Esophagus muscularis mucosa (tissue), 4 donors: Measurements from ENCODE around the gene ATP2B2. TPM values are rescaled to one million over a fixed set of nuclear protein-coding genes. Genes with fewer than 3 reads are reported as not detected.
A peak's percentile ranks its signal among the peaks of the same experiment; 100 is the strongest.

Experiments
- DNase-seq: peaks from one replicate; pipeline ENCODE4 v3.0.0-alpha.2; 2017; ENCODE audit errors: extremely low spot score
- H3K27ac ChIP-seq, 4 donors: fragments of 200-600 bp; sonication (generic); replicated peaks in 1 of 4; 1 replicate in 3 of 4; 2 replicates in 1 of 4; pipeline ENCODE4 v1.5.1; 2016 to 2019; ENCODE audit warnings: mild to moderate bottlenecking in 1 of 4
- H3K27me3 ChIP-seq, 4 donors: fragments of 200-600 bp; sonication (generic); one replicate each; pipeline versions ENCODE4 v1.5.1 to v1.6.0; 2016 to 2019
- H3K36me3 ChIP-seq, 4 donors: fragments of 200-600 bp; sonication (generic); one replicate each; pipeline ENCODE4 v1.5.1; 2016 to 2019
- H3K4me1 ChIP-seq, 4 donors: fragments of 200-600 bp; sonication (generic); one replicate each; pipeline ENCODE4 v1.5.1; 2016 to 2019
- H3K4me3 ChIP-seq, 4 donors: fragments of 200-600 bp; sonication (generic); 1 replicate in 2 of 4; 2 replicates in 2 of 4; pipeline ENCODE4 v1.5.1; 2016 to 2019; ENCODE audit warnings: mild to moderate bottlenecking in 4 of 4, moderate library complexity in 1 of 4
- H3K9me3 ChIP-seq, 4 donors: fragments of 200-600 bp; sonication (generic); 1 replicate in 3 of 4; 2 replicates in 1 of 4; pipeline ENCODE4 v1.5.1; 2016 to 2019
- CTCF ChIP-seq, 3 experiments: fragments of 200-600 bp in 2 of 3; fragments of 450-650 bp in 1 of 3; sonication (generic) in 2 of 3; IDR thresholded peaks; one replicate each; pipeline ENCODE4 v1.5.1; 2017 to 2019; ENCODE audit warnings: antibody characterized with exemption in 3 of 3, mild to moderate bottlenecking in 2 of 3, moderate library complexity in 1 of 3
- EP300 ChIP-seq: sonication (generic); formaldehyde crosslinking; IDR thresholded peaks from one replicate; pipeline ENCODE4 v1.6.1; 2017; ENCODE audit warnings: antibody characterized with exemption
- POLR2A ChIP-seq: fragments of 450-650 bp; IDR thresholded peaks from one replicate; pipeline ENCODE4 v1.6.1; 2017; ENCODE audit warnings: antibody characterized with exemption, moderate library complexity, mild to moderate bottlenecking, low read depth
- POLR2AphosphoS5 ChIP-seq, 2 donors: sonication (generic); formaldehyde crosslinking; IDR thresholded peaks; one replicate each; pipeline ENCODE4 v1.6.1; 2017; ENCODE audit warnings: antibody characterized with exemption in 2 of 2
- WGBS: methylation state at CpG from one replicate; pipeline ENCODE4 v1.1.5; 2018; 5-methylcytosine and 5-hydroxymethylcytosine counted together
- intact Hi-C: fragments of 100-400 bp; cut with DNase I; formaldehyde crosslinking; loops from one replicate; pipeline ENCODE4 v1.15.1; 2023
- total RNA-seq, 4 donors: library from RNA; depleted of rRNA; stranded (reverse); fragments of >200 nt; gene quantifications; one replicate each; pipeline versions ENCODE4 v1.1.0 to v1.2.1, GENCODE V29; 2016

ATP2B2 gene
- under 1 TPM; under 0.01 to 0.75 (median 0.39) TPM for total RNA-seq

GRCh38 chr3:10505050-10505790, at the start of gene ATP2B2:
ATP2B2 (minus strand) TSS chr3:10505586; CDS start chr3:10449543, 56,043 bp downstream.
- Histone ChIP-seq H3K27ac (no peak within 1 kb of the TSS), H3K27me3 (peaks cover 0 to 70% (median 16%) of the 10 kb centered on the region in 4 donors), H3K36me3 (no peaks in the 10 kb centered on the region), H3K9me3 (no peaks in the 10 kb centered on the region), H3K4me1 (peaks cover 0 to 20% (median 16%) of the 10 kb centered on the region in 4 donors), H3K4me3 (peak within 1 kb of the TSS; percentile 43 to 55 (median 50))
- intact Hi-C loops, result no loop called here
- TF ChIP-seq CTCF (IDR thresholded peaks at IDR 0.05) (no peak), POLR2AphosphoS5 (IDR thresholded peaks at IDR 0.05) (no peak), POLR2A (no peak), EP300 (no peak)
- WGBS, result 7% methylated on average over 25 of the region's 42 CpGs
- no peak for DNase-seq

DNA sequence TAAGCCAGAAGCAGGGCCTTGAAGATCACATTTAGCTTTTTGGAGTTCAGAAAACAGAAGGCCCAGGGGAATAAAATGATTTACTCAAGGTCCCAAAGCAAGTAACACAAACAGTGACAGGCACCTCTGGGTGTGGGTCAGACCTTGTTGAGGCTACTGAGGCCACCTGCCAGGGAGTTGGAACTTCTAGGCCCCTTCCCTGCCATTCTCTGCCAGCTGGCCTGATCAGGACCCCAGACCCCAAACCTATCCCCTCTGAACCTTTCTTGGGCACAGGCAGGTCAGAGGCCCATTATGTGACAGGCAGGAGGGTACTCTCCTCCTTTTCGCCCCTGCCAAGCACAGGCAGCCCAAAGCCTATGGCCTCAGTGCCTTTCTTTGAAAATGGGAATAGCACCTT, 49.4 kb upstream of the ATP2B2 start:
- Histone ChIP-seq H3K4me1 (peaks cover 0 to 3% (median 1%) of the 10 kb centered on the region in 4 donors), H3K9me3 (no peaks in the 10 kb centered on the region), H3K36me3 (no peaks in the 10 kb centered on the region), H3K27ac (no peak overlapping the region), H3K4me3 (no peak overlapping the region), H3K27me3 (peaks cover 0 to 33% (median 0%) of the 10 kb centered on the region in 4 donors)
- no CpG with 5 or more reads among the region's 1 CpG for WGBS
- intact Hi-C loops, result no loop called here
- TF ChIP-seq CTCF (IDR thresholded peaks at IDR 0.05) (no peak), EP300 (no peak), POLR2A (no peak), POLR2AphosphoS5 (IDR thresholded peaks at IDR 0.05) (no peak)
- DNase-seq, result peak; percentile 60

GRCh38 chr3:10554236-10554611, 48.8 kb upstream of the ATP2B2 start:
- Histone ChIP-seq H3K4me1 (peaks cover 0 to 3% (median 1%) of the 10 kb centered on the region in 4 donors), H3K27ac (no peak overlapping the region), H3K9me3 (no peaks in the 10 kb centered on the region), H3K27me3 (peaks cover 0 to 38% (median 0%) of the 10 kb centered on the region in 4 donors), H3K36me3 (no peaks in the 10 kb centered on the region), H3K4me3 (no peak overlapping the region)
- intact Hi-C loops, result no loop called here
- 84% methylated on average over 3 of the region's 3 CpGs for WGBS
- DNase-seq, result no peak
- no peak for TF ChIP-seq CTCF (IDR thresholded peaks at IDR 0.05)
- no peak for TF ChIP-seq POLR2AphosphoS5 (IDR thresholded peaks at IDR 0.05)
- TF ChIP-seq POLR2A, result no peak
- TF ChIP-seq EP300, result no peak

DNA sequence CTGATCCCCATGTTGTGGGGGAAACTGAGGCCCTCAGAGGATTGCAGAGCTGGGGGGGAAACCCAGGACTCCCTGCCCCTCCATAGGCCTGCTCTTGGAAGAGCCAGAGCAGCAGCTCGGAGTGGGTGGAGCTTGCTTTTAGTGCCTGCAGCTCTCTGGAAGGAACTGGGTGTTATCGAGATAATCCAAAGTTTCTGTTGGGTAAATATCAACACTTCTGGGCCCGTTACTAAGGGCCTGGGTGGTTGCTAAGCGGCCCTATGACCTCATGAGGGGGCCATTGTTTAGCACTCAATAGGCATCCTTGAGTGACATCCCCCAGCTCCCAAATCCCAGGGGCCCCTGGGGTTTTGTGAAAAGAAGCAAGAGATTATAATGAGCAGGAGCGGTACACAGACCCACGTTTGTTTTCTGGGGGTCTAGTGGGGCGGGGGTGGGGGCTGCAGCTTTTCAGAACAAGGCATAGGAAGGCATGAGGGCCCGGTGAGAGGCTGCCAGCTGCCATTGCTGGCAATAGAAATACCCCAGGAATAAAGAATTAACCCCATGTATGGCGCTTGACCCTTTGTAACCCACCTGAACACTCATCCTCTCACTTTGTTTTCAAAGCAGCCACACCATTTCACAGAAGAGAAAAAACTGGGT, 48.3 kb upstream of the ATP2B2 start:
- TF ChIP-seq CTCF (IDR thresholded peaks at IDR 0.05) (no peak), POLR2AphosphoS5 (IDR thresholded peaks at IDR 0.05) (no peak), POLR2A (no peak), EP300 (no peak)
- WGBS, result 36% methylated on average over 9 of the region's 9 CpGs
- Histone ChIP-seq H3K4me1 (peaks cover 0 to 3% (median 1%) of the 10 kb centered on the region in 4 donors), H3K27me3 (peaks cover 0 to 40% (median 0%) of the 10 kb centered on the region in 4 donors), H3K27ac (no peak overlapping the region), H3K4me3 (no peak overlapping the region), H3K36me3 (no peaks in the 10 kb centered on the region), H3K9me3 (no peaks in the 10 kb centered on the region)
- intact Hi-C loops, result no loop called here
- peak; percentile 92 for DNase-seq
